Stomach (tissue), 9 donors: Measurements from ENCODE around the gene PMF1. TPM values are rescaled to one million over a fixed set of nuclear protein-coding genes. Genes with fewer than 3 reads are reported as not detected.
A peak's percentile ranks its signal among the peaks of the same experiment; 100 is the strongest.
"Not testable (repeated sequence)": the region's sequence is repeated elsewhere in the genome, so short reads cannot be mapped to it uniquely, and the experiment has no call there.

Experiments
- DNase-seq, 2 donors: peaks; one replicate each; pipeline versions ENCODE4 v3.0.0 to v3.0.0-alpha.2; 2013 to 2019
- H3K27ac ChIP-seq, 5 donors: fragments of 200-600 bp in 4 of 5; sonication (generic) in 4 of 5; one replicate each; pipeline ENCODE4 v1.5.1; 2013 to 2019; ENCODE audit warnings: mild to moderate bottlenecking in 1 of 5, moderate library complexity in 1 of 5
- H3K27me3 ChIP-seq, 3 donors: fragments of 200-600 bp; sonication (generic); one replicate each; pipeline ENCODE4 v1.5.1; 2017 to 2019; ENCODE audit warnings: mixed run types in 1 of 3
- H3K36me3 ChIP-seq, 4 donors: fragments of 200-600 bp; sonication (generic); 1 replicate in 3 of 4; 2 replicates in 1 of 4; pipeline ENCODE4 v1.5.1; 2016 to 2019
- H3K4me1 ChIP-seq, 4 donors: fragments of 200-600 bp; sonication (generic); one replicate each; pipeline ENCODE4 v1.5.1; 2016 to 2019
- H3K4me3 ChIP-seq, 4 donors: fragments of 200-600 bp; sonication (generic) in 3 of 4; one replicate each; pipeline ENCODE4 v1.5.1; 2016 to 2019; ENCODE audit warnings: mild to moderate bottlenecking in 1 of 4
- H3K9me3 ChIP-seq, 4 donors: fragments of 200-600 bp; sonication (generic); one replicate each; pipeline ENCODE4 v1.5.1; 2016 to 2019
- CTCF ChIP-seq, 7 experiments: fragments of 450-650 bp in 4 of 7; fragments of 200-600 bp in 3 of 7; sonication (generic) in 3 of 7; IDR thresholded peaks; one replicate each; pipeline ENCODE4 v1.5.1; 2016 to 2019; ENCODE audit warnings: antibody characterized with exemption in 7 of 7, control low read depth in 2 of 7, mild to moderate bottlenecking in 1 of 7
- EP300 ChIP-seq: sonication (generic); formaldehyde crosslinking; IDR thresholded peaks from one replicate; pipeline ENCODE4 v1.6.1; 2017; ENCODE audit warnings: antibody characterized with exemption
- POLR2A ChIP-seq, 4 donors: fragments of 450-650 bp; IDR thresholded peaks; one replicate each; pipeline ENCODE4 v1.6.1; 2016; ENCODE audit warnings: antibody characterized with exemption in 4 of 4, control low read depth in 2 of 4, mild to moderate bottlenecking in 1 of 4, moderate library complexity in 1 of 4
- POLR2AphosphoS5 ChIP-seq, 3 donors: sonication (generic); formaldehyde crosslinking; IDR thresholded peaks; one replicate each; pipeline ENCODE4 v1.6.1; 2016; ENCODE audit warnings: antibody characterized with exemption in 3 of 3
- WGBS, 5 donors: extraction: QIAGEN DNeasy Blood & Tissue Kit in 3 of 5; methylation state at CpG; one replicate each; pipeline versions ENCODE4 v1.1.5 to v1.1.7; 2013 to 2018; 5-methylcytosine and 5-hydroxymethylcytosine counted together
- intact Hi-C: fragments of 100-400 bp; cut with DNase I; formaldehyde crosslinking; loops from one replicate; pipeline ENCODE4 v1.15.1; 2023; ENCODE audit warnings: low total_unique reads
- polyA plus RNA-seq, 3 donors: library from polyadenylated mRNA; stranded (reverse); fragments of 200-250 nt; gene quantifications; one replicate each; pipeline ENCODE4 v1.2.3, GENCODE V29; 2013
- total RNA-seq, 5 donors: library from RNA; depleted of rRNA; stranded (reverse); fragments of >200 nt; gene quantifications; one replicate each; pipeline versions ENCODE4 v1.1.0 to v1.2.3, GENCODE V29; 2014 to 2016
- donor health status: healthy with polysubstance abuse.
- donor health status: Bipolar disorder and iron deficiency.
- donor health status: healthy.

The PMF1 gene
- total and polyA plus RNA-seq, 8 donors, result 5.3 to 73.5 (median 44.0) TPM

- no peak for DNase-seq
- no peaks in the 10 kb centered on the region for H3K27me3 ChIP-seq
- 73 to 83% (median 77%) methylated on average over 16 of the region's 16 CpGs for WGBS, 5 donors
Measured at GRCh38 chr1:156214024-156214748, 1.4 kb downstream of the PMF1 start.

GRCh38 chr1:156216361-156217086, 3.7 kb downstream of the PMF1 start:
- intact Hi-C loops, H3K4me3 ChIP-seq, H3K9me3 ChIP-seq, H3K27me3 ChIP-seq, DNase-seq: not testable (repeated sequence)
- peaks cover 12 to 30% (median 23%) of the 10 kb centered on the region in 4 donors for H3K36me3 ChIP-seq
- peaks cover 27 to 57% (median 42%) of the 10 kb centered on the region in 4 donors for H3K4me1 ChIP-seq
- 88 to 99% (median 94%) methylated on average over 33 to 55 of the region's 55 CpGs for WGBS, 5 donors
- peak overlapping the region in 1 of 5 donors; percentile 82 for H3K27ac ChIP-seq

More at GRCh38 chr1:156214024-156214748, 1.4 kb downstream of the PMF1 start:
- H3K4me3 ChIP-seq, result peak overlapping the region; percentile 55 to 71 (median 62)
- peaks cover 27 to 57% (median 42%) of the 10 kb centered on the region in 4 donors for H3K4me1 ChIP-seq
- intact Hi-C loops, result no loop called here
- TF ChIP-seq POLR2AphosphoS5 (IDR thresholded peaks at IDR 0.05), result no peak
- TF ChIP-seq CTCF (IDR thresholded peaks at IDR 0.05), result no peak
- TF ChIP-seq POLR2A (IDR thresholded peaks at IDR 0.05), result no peak
- TF ChIP-seq EP300, result no peak
- H3K9me3 ChIP-seq, result no peaks in the 10 kb centered on the region
- H3K36me3 ChIP-seq, result peaks cover 8 to 38% (median 28%) of the 10 kb centered on the region in 4 donors
- H3K27ac ChIP-seq, result peak overlapping the region in 4 of 5 donors; percentile 94 to 97 (median 96)

- Histone ChIP-seq H3K27ac (peak overlapping the region in 4 of 5 donors; percentile 9 to 82 (median 65)), H3K9me3 (no peaks in the 10 kb centered on the region), H3K4me3 (no peak overlapping the region), H3K27me3 (no peaks in the 10 kb centered on the region), H3K36me3 (peaks cover 24 to 43% (median 33%) of the 10 kb centered on the region in 4 donors), H3K4me1 (peaks cover 25 to 51% (median 37%) of the 10 kb centered on the region in 4 donors)
- no peak for DNase-seq
- TF ChIP-seq POLR2A (IDR thresholded peaks at IDR 0.05) (no peak), POLR2AphosphoS5 (IDR thresholded peaks at IDR 0.05) (no peak), EP300 (no peak), CTCF (IDR thresholded peaks at IDR 0.05) (no peak)
- intact Hi-C loops, result no loop called here
- WGBS, 5 donors, result 8 to 36% (median 25%) methylated on average over 2 of the region's 2 CpGs
Measured at GRCh38 chr1:156217871-156218270, 5.1 kb downstream of the PMF1 start.

GRCh38 chr1:156220226-156220625, 7.4 kb downstream of the PMF1 start:
- no peak for DNase-seq
- Histone ChIP-seq H3K9me3 (no peaks in the 10 kb centered on the region), H3K36me3 (peaks cover 32 to 55% (median 48%) of the 10 kb centered on the region in 4 donors), H3K27me3 (no peaks in the 10 kb centered on the region), H3K27ac (no peak overlapping the region), H3K4me1 (peaks cover 14 to 38% (median 27%) of the 10 kb centered on the region in 4 donors), H3K4me3 (no peak overlapping the region)
- WGBS, 5 donors, result 95 to 98% (median 97%) methylated on average over 9 of the region's 9 CpGs
- TF ChIP-seq POLR2AphosphoS5 (IDR thresholded peaks at IDR 0.05), result no peak
- TF ChIP-seq CTCF (IDR thresholded peaks at IDR 0.05), result no peak
- TF ChIP-seq POLR2A (IDR thresholded peaks at IDR 0.05), result no peak
- no peak for TF ChIP-seq EP300
- intact Hi-C loops, result no loop called here
